ENCODE measurements around the gene SASH3. TPM values are rescaled to one million over a fixed set of nuclear protein-coding genes. Genes with fewer than 3 reads are reported as not detected.

Gene SASH3
- total RNA-seq, 1 experiment from 2014 or later = not detected

DNA sequence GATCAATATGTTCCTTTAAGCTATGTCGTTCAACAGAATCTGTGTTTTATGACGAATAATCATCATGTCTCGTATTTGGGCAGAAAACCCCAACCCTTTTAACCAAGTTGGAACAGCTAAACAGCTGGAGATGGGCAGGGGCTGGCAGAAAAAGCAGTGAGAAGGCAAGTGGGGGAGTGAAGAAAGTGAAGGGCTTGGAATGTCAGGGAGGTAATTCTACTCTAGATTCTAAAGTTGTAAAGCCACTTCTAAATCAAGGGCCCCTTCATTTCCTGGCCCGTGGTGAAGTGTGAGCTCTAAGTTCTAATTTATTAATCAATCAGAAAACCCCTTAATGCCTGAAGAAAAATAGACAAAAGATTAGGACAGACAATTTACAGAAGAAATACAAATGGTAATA, 20.4 kb downstream of the SASH3 start:
- BruUV-seq (replicated peaks) = no TSS peak

DNA sequence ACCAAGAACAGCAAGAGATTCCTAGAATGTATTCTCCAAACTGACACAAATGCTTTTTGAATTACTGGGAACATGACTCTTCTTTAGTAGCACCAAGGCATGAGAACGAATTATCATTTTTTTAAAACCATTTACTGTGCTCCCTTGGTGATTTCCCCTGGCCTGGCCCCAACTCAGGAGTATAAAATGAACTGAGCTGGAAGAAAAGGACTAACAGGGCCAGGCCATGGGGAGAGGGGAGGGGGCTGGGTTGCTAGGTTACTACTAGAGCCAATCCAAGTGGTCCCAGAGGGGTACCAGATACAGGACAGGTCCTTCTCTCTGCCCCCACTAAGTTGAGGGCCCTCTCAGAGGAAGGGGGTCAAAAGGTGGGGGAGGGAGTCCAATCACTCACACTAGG, 23.1 kb downstream of the SASH3 start:
- intact Hi-C loops (cut with micrococcal nuclease; ENCODE audit: unreplicated experiment) = no loop called here
- TF ChIP-seq EZH2 (IDR thresholded peaks at IDR 0.05; ENCODE audit: borderline replicate concordance, low read depth, low read length, poor library complexity, severe bottlenecking) = no peak
- TF ChIP-seq, protein P1, sequence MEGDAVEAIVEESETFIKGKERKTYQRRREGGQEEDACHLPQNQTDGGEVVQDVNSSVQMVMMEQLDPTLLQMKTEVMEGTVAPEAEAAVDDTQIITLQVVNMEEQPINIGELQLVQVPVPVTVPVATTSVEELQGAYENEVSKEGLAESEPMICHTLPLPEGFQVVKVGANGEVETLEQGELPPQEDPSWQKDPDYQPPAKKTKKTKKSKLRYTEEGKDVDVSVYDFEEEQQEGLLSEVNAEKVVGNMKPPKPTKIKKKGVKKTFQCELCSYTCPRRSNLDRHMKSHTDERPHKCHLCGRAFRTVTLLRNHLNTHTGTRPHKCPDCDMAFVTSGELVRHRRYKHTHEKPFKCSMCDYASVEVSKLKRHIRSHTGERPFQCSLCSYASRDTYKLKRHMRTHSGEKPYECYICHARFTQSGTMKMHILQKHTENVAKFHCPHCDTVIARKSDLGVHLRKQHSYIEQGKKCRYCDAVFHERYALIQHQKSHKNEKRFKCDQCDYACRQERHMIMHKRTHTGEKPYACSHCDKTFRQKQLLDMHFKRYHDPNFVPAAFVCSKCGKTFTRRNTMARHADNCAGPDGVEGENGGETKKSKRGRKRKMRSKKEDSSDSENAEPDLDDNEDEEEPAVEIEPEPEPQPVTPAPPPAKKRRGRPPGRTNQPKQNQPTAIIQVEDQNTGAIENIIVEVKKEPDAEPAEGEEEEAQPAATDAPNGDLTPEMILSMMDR (conservative IDR thresholded peaks at IDR 0.05; ENCODE audit: low read depth, low read length) = no peak
- no TSS peak for BruUV-seq (replicated peaks)
- Histone ChIP-seq H3K36me3 (ENCODE audit: insufficient read depth, low read length, poor library complexity, severe bottlenecking) (no peaks in the 10 kb centered on the region), H3K4me1 (ENCODE audit: insufficient read depth, low read length, poor library complexity, severe bottlenecking) (peaks cover 20% of the 10 kb centered on the region), H3K9me3 (ENCODE audit: low read depth, low read length, poor library complexity, severe bottlenecking) (no peaks in the 10 kb centered on the region), H3K27me3 (replicated peaks; ENCODE audit: insufficient read depth, low read depth, low read length, poor library complexity) (no peaks in the 10 kb centered on the region), H3K4me3 (ENCODE audit: low read depth, low read length, poor library complexity, severe bottlenecking) (no peak overlapping the region), H3K27ac (ENCODE audit: low read depth, low read length, poor library complexity, severe bottlenecking) (no peak overlapping the region)
- peak; percentile 7 for DNase-seq (ENCODE audit: low spot score)
- POLR2A ChIA-PET (ENCODE audit: low non-redundant PET) = no interaction called here
- CTCF ChIA-PET = no interaction called here

More for the DNA sequence above, 20.4 kb downstream of the SASH3 start:
- Histone ChIP-seq H3K9me3 (ENCODE audit: low read depth, low read length, poor library complexity, severe bottlenecking) (no peaks in the 10 kb centered on the region), H3K27ac (ENCODE audit: low read depth, low read length, poor library complexity, severe bottlenecking) (no peak overlapping the region), H3K27me3 (replicated peaks; ENCODE audit: insufficient read depth, low read depth, low read length, poor library complexity) (no peaks in the 10 kb centered on the region), H3K4me3 (ENCODE audit: low read depth, low read length, poor library complexity, severe bottlenecking) (no peak overlapping the region), H3K4me1 (ENCODE audit: insufficient read depth, low read length, poor library complexity, severe bottlenecking) (peaks cover 20% of the 10 kb centered on the region), H3K36me3 (ENCODE audit: insufficient read depth, low read length, poor library complexity, severe bottlenecking) (no peaks in the 10 kb centered on the region)
- intact Hi-C loops (cut with micrococcal nuclease; ENCODE audit: unreplicated experiment) = no loop called here
- DNase-seq (ENCODE audit: low spot score) = no peak
- CTCF ChIA-PET = no interaction called here
- POLR2A ChIA-PET (ENCODE audit: low non-redundant PET) = no interaction called here
- TF ChIP-seq, protein P1 (conservative IDR thresholded peaks at IDR 0.05; ENCODE audit: low read depth, low read length) = no peak
- TF ChIP-seq EZH2 (IDR thresholded peaks at IDR 0.05; ENCODE audit: borderline replicate concordance, low read depth, low read length, poor library complexity, severe bottlenecking) = no peak

DNA sequence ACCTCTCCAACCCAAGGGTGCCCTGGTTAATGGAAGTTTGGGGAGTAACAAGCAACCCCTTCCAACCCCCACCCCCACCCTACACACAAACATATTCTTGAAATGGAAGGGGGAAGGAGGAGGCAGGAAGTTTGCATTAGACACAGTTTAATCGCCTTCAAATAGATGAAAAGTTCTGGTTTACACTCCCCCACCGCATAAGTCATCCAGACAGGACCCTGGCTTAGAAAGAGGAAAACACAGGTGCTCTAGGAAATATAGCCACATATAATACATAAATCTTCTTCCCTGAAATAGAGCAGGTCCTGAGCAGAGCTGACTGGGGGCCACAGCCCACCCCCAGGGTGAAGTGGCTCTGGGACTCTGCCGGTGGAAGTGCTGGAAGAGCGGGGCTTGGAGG, 25.1 kb downstream of the SASH3 start:
- CTCF ChIA-PET = no interaction called here
- BruUV-seq (replicated peaks) = no TSS peak

More for the DNA sequence above, 25.1 kb downstream of the SASH3 start:
- no peak for DNase-seq (ENCODE audit: low spot score)
- no peak for TF ChIP-seq EZH2 (IDR thresholded peaks at IDR 0.05; ENCODE audit: borderline replicate concordance, low read depth, low read length, poor library complexity, severe bottlenecking)
- TF ChIP-seq, protein P1 (conservative IDR thresholded peaks at IDR 0.05; ENCODE audit: low read depth, low read length) = no peak
- no peak overlapping the region for H3K4me3 ChIP-seq (ENCODE audit: low read depth, low read length, poor library complexity, severe bottlenecking)
- peaks cover 20% of the 10 kb centered on the region for H3K4me1 ChIP-seq (ENCODE audit: insufficient read depth, low read length, poor library complexity, severe bottlenecking)
- no peaks in the 10 kb centered on the region for H3K27me3 ChIP-seq (replicated peaks; ENCODE audit: insufficient read depth, low read depth, low read length, poor library complexity)
- no peaks in the 10 kb centered on the region for H3K36me3 ChIP-seq (ENCODE audit: insufficient read depth, low read length, poor library complexity, severe bottlenecking)
- intact Hi-C loops (cut with micrococcal nuclease; ENCODE audit: unreplicated experiment) = no loop called here
- no peak overlapping the region for H3K27ac ChIP-seq (ENCODE audit: low read depth, low read length, poor library complexity, severe bottlenecking)
- no peaks in the 10 kb centered on the region for H3K9me3 ChIP-seq (ENCODE audit: low read depth, low read length, poor library complexity, severe bottlenecking)
- POLR2A ChIA-PET (ENCODE audit: low non-redundant PET) = no interaction called here
